Parietal lobe (tissue), 1 donor: ENCODE measurements around the gene PCDHGB1. TPM values are rescaled to one million over a fixed set of nuclear protein-coding genes. Genes with fewer than 3 reads are reported as not detected.

Source experiments
- total RNA-seq: library from RNA; depleted of rRNA; stranded (reverse); fragments of >200 nt; gene quantifications from one replicate; pipeline ENCODE4 v1.2.3, GENCODE V29; 2014

The PCDHGB1 gene
- total RNA-seq, result 20.3 TPM

DNA sequence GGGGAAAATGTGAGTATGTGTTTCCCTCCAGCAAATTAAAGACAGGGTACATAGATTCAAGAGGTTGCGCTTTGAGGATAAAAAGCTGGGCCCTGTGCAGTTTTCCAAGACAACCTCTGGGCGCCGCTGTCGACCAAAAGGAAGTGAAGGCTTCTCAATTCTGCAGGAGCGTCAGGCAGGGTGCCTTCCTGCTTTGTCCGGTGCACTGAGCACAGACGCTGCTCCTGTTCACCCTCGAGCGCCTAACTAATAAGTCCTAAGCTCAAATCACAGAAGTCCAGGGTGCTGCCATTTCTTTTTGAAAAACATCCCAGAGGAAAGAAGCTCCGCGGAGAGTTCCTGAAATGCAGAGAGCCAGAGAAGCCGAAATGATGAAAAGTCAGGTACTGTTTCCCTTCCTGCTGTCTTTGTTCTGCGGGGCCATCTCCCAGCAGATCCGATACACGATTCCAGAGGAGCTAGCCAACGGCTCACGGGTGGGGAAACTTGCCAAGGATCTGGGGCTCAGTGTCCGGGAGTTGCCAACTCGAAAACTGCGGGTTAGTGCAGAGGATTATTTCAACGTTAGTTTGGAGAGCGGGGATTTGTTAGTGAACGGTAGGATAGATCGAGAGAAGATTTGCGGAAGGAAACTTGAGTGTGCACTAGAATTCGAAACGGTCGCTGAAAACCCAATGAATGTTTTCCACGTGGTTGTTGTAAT lies at the start of gene PCDHGB1:
PCDHGB1 (plus strand) TSS at position 183 of the 703 bp plus-strand sequence; CDS start at position 345, 162 bp downstream.

DNA sequence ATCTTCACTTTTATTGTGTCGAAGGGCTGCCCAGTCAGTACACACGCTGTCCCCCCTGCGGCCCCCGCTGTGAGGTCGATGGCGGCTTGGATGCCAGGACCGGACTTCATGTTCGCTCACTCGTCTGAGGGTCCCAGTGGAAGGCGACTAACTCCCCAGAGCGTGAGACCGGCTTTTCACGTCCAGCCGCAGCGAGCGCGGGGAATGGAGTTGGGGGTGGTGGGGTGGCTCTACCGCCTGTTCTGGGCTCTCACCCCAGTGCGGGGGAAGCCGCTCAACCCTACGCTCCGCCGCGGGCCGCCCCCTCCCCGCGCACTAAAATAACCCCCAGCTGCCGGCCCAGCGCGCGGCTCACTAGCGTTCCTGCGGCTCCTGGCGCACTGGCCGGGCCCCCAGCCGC lies 46.1 kb upstream of the PCDHGB1 start, which contains the start of gene SLC25A2:
SLC25A2 (minus strand) TSS at position 294 of the 400 bp plus-strand sequence; CDS start at position 110, 184 bp downstream.

DNA sequence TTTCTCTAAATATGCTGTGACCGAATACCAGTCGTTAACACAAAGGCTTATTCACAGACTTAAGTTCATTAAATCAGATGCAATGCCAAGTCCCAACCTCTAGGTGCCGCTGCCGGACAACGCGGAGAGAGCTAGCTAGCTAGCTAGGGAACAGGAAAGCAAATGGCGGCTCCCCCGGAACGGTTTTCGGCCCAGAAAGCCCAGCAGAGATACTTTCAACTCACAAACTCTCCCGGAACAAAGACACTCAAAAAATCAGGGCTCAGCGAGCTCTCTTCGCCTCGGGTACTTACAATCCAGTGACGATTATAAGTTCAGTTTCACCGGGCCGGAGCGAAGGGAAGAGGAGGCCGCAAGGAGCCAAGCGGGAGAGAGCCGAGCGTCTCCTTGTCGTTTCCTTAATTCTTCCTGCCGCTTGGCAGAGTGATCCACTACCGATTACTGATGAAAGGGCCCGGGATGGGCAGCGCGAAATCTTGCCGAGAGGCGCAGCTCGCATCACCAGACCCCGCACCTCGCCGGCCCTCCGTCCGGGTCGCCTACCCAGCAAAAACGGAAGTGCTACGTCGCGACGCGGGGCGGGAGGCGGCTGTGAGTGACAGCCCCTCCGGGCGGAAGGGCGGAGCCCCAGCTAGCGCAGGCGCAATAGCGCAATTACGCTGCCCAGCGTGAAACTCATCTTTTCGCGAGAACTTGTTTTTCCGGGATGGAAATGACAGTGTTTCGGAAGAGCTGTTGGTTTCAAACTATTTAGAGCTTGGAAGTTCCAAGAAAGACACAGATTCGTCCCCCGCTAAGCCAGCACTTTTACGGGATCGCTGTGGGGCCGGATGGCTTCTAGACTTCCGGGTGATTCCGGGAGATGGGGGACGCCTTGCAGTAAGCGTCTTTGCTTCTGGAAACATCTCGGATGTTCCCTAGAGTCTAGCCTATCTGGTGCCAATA lies 29.4 kb upstream of the PCDHGB1 start, which contains the start of gene TAF7:
TAF7 (minus strand) TSS at position 560 of the 945 bp plus-strand sequence. CDS start 740 bp downstream, outside the sequence.

DNA sequence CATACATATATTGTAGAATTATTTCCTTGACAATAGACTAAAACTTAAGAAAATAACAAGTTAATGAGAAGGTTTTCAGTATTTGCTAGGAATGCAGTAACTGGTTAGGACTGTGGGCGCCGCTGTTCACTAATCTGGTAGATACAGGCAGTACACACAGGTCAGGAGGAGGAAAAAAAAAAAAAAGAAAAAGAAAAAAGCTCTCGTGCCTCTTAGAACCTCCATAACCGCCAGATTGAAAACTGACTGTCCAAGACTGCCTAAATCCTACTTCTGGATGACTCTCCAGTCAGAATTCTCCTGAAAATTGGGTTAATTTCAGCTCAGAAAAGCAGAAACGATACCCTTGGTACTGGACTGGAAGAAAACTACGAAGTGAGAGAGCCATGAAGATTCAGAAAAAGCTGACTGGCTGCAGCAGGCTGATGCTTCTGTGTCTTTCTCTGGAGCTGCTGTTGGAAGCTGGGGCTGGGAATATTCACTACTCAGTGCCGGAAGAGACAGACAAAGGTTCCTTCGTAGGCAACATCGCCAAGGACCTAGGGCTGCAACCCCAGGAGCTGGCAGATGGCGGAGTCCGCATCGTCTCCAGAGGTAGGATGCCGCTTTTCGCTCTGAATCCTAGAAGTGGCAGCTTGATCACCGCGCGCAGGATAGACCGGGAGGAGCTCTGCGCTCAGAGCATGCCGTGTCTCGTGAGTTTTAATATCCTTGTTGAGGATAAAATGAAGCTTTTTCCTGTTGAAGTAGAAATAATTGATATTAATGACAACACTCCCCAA lies 19.4 kb upstream of the PCDHGB1 start, which contains the start of gene PCDHGA1:
PCDHGA1 (plus strand) TSS at position 216 of the 782 bp plus-strand sequence.

DNA sequence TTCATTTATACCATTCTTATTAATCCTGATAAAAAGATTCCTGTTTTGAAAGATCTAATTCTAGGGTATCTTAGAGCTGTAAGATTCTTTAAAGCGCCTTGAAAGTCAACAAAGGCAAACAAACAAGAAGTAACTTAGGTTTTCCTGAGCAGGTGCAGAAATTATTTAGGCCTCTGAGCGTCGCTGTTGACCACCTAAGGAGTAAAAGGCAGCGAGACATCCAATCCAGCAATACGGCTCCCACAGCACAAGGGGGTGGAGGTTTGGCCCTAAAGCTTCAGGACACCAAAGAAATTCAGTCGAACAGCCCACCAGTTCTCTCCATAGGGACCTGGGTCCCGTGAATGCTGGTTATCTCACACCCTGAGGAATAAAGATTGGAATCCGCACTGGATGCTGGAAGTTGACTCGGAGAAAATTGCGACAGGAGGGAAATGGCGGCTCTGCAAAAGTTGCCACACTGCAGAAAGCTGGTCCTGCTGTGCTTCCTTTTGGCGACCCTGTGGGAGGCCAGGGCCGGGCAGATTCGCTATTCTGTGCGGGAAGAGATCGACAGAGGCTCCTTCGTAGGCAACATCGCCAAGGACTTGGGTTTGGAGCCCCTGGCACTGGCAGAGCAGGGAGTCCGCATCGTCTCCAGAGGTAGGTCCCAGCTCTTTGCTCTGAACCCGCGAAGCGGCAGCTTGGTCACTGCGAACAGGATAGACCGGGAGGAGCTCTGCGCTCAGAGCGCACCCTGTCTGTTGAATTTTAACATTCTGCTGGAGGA lies 11.2 kb upstream of the PCDHGB1 start, which contains the start of gene PCDHGA2:
PCDHGA2 (plus strand) TSS at position 223 of the 769 bp plus-strand sequence.

DNA sequence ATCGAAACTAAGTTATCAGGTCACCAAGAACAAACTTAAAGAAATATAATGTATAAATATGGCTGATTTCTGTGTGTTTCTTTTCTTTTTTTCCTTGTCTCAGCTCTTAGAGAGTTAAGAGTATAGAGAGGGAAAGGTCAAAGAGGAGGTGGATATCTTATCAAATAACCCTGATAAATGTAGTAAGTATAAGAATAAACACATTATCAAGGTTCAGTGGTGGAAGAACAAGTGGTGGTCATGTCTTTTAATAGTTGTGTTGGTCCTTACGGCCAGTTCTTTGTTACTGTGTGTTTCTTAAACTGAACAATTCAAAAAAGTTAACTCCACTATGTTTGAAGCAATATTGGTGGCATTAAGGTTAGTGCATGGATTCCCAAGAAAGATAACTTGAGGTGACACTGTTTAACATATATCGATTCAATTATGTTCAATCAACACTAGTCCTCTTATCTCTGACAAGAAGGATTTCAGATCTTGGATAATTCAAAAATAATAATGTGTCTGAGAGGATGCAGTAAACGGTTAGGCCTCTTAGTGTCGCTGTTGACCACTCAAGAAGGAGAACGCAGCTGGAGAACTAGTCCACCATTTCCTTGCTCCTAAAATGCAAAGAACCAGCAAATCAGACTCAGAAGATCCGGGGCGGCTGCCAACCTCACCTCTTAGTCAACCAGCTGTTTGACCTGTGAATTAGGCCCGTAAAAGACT lies 6.5 kb upstream of the PCDHGB1 start, which contains the start of gene PCDHGA3:
PCDHGA3 (plus strand) TSS at position 588 of the 711 bp plus-strand sequence. CDS start 205 bp downstream, outside the sequence.

DNA sequence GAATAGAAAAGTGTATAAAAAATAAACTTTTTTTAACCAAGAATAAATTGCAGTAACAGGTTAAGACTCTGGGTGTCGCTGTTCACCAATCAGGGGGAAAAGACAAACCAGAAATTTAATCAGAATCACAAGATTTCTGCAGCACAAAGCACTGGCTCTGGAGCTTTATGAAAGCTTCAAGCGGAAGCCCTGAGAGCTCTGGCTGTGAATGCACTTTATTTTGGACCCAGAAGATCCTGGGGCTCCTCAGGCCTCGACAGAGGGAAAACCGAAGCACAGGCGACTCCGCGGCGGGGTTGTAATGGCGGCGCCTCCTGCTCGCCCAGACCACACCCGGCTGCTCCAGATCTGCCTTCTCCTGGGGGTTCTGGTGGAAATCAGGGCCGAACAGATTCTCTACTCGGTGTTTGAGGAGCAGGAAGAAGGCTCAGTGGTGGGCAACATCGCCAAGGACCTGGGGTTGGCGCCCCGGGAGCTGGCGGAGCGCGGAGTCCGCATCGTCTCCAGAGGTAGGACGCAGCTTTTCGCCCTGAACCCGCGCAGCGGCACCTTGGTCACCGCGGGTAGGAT lies 5.1 kb downstream of the PCDHGB1 start, which contains the start of gene PCDHGA4:
PCDHGA4 (plus strand) TSS at position 122 of the 570 bp plus-strand sequence; CDS start at position 209, 87 bp downstream.

DNA sequence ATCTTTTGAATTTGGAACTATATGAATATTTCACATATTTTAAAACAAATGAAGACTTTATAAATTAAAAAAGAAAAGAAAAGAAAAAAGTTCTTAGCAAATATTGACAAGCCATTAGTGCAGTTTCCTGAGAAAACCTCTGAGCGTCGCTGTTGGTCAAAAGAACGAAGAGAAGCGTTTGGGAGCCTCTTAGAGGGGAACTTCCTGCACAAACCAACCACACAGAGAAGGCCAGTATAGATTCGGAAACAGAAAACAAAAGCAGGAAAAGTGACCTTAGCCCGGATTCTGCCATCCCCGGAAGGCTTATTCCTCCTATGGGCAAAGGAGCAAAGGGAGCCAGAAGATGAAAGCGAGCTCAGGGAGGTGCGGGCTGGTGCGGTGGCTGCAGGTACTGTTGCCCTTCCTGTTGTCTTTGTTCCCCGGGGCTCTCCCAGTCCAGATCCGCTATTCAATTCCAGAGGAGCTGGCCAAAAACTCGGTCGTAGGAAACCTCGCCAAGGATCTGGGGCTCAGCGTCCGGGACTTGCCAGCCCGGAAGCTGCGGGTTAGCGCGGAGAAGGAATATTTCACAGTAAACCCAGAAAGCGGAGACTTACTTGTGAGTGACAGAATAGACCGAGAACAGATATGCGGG lies 10.0 kb downstream of the PCDHGB1 start, which contains the start of gene PCDHGB2:
PCDHGB2 (plus strand) TSS at position 205 of the 637 bp plus-strand sequence; CDS start at position 347, 142 bp downstream.

DNA sequence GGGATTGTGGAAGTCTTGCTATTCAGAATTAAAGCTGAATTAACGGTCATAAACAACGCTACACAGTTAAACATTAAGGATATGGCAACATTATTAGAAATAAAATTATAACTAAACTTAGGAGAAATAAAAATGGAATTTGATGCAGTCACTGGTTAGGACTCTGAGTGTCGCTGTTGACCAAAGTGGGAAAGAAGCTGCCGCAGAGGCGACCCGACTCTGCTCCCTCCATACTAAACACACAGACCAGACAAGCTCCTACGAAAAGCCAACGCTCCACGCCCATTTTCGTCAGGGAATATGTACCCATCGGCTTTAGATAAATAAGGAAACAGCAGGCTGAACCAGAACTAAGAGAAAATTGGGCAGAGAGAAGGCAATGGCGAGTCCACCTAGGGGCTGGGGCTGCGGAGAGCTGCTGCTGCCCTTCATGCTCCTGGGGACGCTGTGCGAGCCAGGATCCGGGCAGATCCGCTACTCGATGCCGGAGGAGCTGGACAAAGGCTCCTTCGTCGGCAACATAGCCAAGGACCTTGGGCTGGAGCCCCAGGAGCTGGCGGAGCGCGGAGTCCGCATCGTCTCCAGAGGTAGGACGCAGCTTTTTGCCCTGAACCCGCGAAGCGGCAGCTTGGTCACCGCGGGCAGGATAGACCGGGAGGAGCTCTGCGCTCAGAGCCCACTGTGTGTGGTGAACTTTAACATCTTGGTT lies 14.2 kb downstream of the PCDHGB1 start, which contains the start of gene PCDHGA5:
PCDHGA5 (plus strand) TSS at position 211 of the 709 bp plus-strand sequence; CDS start at position 380, 169 bp downstream.

DNA sequence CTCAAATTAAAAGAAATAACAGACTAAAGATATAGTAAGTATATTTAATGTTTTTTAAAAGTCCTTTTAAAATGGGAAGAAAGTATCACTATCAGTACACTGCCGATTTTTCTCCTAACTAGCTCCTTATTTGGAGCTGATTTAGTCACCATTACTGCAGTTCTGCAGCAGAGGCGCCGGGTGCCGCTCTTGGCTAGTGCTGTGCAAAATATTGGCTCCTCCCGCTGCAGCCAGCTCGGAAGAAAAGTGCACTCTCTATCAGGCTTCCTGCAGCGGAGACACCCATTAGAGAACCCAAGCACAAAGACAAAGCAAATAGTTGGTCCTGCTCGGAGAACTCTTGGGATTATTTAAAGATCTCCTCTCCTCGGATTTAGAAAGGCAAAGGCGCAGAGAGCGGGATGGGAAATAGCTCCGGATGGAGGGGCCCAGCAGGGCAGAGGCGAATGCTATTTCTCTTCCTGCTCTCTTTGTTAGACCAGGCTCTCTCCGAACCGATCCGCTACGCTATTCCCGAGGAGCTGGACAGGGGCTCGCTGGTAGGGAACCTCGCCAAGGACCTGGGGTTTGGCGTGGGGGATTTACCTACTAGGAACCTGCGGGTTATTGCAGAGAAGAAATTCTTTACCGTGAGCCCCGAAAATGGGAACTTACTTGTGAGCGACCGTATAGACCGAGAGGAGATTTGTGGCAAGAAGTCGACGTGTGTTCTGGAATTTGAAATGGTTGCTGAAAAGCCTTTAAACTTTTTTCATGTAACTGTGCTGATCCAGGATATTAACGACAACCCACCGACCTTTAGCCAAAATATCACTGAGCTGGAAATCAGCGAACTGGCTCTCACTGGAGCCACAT lies 20.3 kb downstream of the PCDHGB1 start, which contains the start of gene PCDHGB3:
PCDHGB3 (plus strand) TSS at position 249 of the 855 bp plus-strand sequence; CDS start at position 402, 153 bp downstream.

DNA sequence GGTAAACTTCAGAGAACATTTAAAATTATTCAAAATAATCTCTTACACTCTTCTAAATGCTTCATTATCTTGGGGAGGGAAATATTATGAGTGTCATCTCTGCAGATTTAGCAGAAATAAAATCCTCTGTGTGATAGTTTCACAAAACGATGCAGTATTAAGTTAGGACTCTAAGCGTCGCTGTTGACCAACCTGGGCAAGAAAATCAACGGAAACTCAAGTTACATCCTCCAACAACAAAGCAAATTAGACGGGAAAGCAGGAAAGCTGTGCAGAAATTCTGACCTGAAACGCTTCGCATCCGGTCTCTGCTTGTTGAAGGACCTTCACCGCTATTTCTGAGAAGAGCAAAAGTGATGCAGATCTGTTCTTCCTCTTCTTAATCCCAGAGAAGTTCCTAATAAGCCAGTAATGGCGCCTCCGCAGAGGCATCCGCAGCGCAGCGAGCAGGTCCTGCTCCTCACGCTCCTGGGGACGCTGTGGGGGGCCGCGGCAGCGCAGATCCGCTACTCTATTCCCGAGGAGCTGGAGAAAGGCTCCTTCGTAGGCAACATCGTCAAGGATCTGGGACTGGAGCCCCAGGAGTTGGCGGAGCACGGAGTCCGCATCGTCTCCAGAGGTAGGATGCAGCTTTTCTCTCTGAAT lies 23.9 kb downstream of the PCDHGB1 start, which contains the start of gene PCDHGA6:
PCDHGA6 (plus strand) TSS at position 219 of the 645 bp plus-strand sequence; CDS start at position 412, 193 bp downstream.

DNA sequence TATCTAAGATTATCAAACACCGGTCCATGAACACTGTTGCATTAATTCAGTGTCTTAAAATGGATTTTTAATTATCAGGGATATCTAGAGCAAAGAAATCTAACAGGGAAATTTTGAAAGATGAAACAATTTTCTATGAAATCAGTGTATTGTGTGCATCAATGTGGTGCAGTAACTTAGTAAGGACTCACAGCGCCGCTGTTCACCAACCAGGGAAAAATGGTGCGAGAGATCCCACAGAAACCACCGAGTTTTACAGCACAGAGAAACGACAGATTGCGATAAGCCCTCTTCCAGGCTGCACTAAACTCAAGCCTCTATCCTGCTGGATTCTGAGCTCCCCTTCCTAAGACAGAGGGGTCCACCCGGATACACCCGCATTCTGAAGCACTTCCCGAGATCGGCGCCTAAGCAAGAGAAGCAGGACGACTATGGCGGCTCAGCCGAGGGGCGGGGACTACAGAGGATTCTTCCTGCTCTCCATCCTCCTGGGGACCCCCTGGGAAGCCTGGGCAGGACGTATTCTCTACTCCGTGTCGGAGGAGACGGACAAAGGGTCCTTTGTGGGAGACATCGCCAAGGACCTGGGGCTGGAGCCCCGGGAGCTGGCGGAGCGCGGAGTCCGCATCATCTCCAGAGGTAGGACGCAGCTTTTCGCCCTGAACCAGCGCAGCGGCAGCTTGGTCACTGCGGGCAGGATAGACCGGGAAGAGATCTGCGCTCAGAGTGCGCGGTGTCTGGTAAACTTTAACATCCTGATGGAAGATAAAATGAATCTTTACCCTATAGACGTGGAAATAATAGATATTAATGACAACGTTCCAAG lies 32.8 kb downstream of the PCDHGB1 start, which contains the start of gene PCDHGA7:
PCDHGA7 (plus strand) TSS at position 274 of the 826 bp plus-strand sequence; CDS start at position 432, 158 bp downstream.

DNA sequence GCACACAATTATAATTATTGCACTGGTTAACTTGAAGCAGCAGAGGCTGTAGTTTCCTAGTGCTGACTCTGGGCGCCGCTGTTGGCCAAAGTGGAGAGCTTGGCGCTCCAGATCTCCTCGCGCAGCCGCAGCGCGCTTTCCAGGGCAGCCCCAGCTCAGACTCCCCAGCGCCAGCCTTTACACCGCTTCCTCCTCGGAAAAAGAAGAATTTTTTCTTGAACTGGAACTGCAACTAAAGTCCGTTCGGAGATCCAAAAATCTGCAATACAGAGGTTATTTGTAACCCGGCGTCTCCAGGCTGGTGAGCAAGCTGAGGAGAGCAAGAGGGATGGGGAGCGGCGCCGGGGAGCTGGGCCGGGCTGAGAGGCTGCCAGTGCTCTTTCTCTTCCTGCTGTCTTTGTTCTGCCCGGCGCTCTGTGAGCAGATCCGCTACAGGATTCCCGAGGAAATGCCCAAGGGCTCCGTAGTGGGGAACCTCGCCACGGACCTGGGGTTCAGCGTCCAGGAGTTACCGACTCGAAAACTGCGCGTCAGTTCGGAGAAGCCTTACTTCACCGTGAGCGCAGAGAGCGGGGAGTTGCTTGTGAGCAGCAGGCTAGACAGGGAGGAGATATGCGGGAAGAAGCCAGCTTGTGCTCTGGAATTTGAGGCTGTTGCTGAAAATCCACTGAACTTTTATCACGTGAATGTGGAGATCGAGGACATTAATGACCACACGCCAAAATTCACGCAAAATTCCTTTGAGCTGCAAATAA lies 37.8 kb downstream of the PCDHGB1 start, which contains the start of gene PCDHGB4:
PCDHGB4 (plus strand) TSS at position 142 of the 755 bp plus-strand sequence; CDS start at position 329, 187 bp downstream.

DNA sequence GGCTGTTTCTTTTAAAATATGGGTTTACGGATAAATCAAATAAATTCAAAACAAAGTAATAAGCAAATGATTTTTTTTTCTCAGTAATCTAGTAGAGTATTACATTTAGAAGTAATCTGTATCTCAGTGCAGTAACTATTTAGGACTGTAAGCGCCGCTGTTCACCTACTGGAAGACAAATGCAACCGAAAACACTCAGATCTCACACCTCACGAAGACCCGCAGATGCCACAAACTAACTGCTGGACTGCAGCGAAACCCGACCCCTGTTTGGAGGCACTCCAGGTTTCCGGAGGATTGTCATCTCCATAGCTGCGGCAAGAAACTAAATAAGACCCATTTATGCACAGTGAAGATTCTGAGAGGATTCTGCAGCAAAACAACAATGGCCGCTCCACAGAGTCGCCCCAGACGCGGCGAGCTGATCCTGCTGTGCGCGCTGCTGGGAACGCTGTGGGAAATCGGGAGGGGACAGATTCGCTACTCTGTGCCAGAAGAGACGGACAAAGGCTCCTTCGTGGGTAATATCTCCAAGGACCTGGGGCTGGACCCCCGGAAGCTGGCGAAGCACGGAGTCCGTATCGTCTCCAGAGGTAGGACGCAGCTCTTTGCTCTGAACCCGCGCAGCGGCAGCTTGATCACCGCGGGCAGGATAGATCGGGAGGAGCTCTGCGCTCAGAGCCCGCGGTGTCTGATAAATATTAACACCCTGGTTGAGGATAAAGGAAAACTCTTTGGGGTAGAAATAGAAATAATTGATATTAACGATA lies 42.7 kb downstream of the PCDHGB1 start, which contains the start of gene PCDHGA8:
PCDHGA8 (plus strand) TSS at position 205 of the 770 bp plus-strand sequence; CDS start at position 386, 181 bp downstream.

